ENCODE results near the gene ZNF831.

ZNF831 gene

DNA sequence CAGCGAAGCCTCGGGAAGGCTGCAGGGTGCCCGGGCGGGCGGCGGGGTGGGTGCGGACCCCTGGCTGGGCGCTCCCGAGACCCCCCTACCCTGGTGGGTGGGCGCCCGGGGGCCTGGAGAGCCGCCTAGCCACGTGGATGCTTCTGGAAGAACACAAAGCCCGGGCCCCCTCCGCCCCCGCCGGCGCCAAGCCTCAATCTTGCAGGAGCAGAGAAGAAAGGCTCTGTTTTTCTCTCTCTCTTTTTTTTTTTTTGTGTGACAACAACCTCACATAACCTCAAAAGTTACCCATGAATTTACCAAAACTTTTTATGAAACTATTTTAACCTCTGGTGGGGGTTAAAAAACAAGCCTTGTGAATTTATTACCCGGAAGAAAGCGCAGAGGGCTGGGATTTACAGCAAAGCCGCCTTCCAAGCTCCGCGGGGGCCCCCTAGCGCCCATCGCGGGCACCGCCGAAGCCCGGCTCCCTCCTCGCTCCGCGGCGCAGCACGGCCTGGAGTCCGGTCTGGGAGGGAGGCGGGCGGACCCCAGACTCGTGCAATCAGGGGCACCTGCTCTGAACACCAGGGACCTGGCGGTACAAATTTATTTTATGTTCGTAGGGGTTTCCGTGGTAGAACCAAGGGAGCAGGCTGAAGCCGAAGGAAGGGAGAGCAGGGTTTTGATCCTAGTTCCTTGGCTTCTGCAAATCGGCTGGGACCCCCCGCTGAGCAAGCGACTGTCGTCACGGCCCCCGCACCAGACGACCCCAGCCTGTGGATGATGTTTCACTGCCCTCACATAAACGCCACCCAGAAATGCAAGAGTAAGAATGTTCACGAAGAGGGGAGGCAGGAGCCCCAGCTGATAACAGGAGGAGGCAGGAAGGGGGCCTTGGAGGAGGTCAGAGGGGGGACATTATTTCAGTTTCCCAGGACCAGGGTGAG, 58.9 kb downstream of the ZNF831 start:
- no peaks in the 10 kb centered on the region for H3K27me3 Mint-ChIP-seq
- peak overlapping the region; percentile 90 for H3K27ac Mint-ChIP-seq
- H3K4me1 Mint-ChIP-seq = peaks cover 28% of the 10 kb centered on the region
- peak overlapping the region; percentile 88 for H3K4me3 Mint-ChIP-seq
- H3K36me3 Mint-ChIP-seq = peaks cover 7% of the 10 kb centered on the region
- no peaks in the 10 kb centered on the region for H3K9me3 Mint-ChIP-seq

DNA sequence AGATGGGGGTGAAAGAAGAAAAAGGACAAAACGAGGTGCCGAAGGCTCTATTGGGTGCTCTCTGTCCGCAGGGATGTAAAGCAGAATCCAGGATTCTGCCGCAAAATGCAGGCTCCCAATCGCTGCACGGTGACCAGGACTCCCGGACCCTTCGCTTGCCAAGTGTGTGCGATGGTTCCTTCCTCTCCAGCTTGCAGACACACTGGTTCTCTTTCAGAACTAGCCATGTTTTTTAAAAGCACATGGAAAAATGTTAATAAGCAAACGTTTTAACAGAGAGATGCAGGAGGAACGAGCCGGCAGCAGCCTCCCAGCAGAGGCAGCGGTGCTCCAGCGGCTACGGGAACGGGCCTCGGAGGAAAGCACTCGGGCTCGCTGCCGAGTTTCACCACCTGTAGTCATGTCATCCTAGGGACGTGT, 59.6 kb downstream of the ZNF831 start:
- no peaks in the 10 kb centered on the region for H3K9me3 Mint-ChIP-seq
- no peaks in the 10 kb centered on the region for H3K27me3 Mint-ChIP-seq
- H3K4me1 Mint-ChIP-seq = peaks cover 28% of the 10 kb centered on the region
- H3K36me3 Mint-ChIP-seq = peaks cover 5% of the 10 kb centered on the region
- no peak overlapping the region for H3K27ac Mint-ChIP-seq
- no peak overlapping the region for H3K4me3 Mint-ChIP-seq

DNA sequence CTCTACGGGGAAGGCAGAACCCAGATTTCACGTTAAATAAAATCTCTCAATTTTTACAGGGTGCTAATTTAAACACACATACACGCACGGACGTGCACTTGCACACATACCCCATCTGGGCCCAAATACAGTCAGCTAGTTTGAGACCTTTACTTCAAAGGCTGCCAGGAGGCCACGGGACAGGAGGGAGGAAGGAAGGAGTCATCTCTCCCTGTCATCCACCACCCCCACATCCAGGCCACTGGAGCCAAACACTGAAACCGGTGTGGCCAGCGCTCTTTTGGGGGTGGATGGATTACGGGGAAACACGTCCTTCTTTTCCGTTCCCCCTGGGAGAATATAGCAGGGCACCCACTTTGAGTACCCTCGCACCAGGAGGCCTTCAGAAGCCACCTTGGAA, 60.1 kb downstream of the ZNF831 start:
- H3K4me1 Mint-ChIP-seq = peaks cover 28% of the 10 kb centered on the region
- H3K4me3 Mint-ChIP-seq = no peak overlapping the region
- H3K9me3 Mint-ChIP-seq = no peaks in the 10 kb centered on the region
- H3K27ac Mint-ChIP-seq = no peak overlapping the region
- H3K36me3 Mint-ChIP-seq = peaks cover 9% of the 10 kb centered on the region
- no peaks in the 10 kb centered on the region for H3K27me3 Mint-ChIP-seq

DNA sequence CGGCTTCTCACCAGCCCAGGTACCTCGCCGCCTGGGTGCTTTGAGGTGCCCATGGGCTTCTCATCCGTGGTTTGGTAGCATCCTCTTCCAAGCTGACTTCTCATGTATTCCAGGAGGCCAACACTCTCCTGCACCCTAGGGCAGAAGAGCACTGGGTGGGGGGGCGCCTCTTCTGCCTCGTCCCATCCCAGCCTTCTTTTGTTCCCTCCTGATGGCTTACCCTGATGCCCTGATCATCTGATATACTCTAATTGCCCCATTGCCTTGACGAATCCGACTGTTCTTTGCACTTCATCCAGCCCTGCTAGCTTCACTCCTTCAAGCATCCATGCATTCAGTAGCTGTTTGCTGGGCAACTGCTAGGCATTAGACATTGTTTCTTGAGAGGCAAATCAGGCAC, 60.6 kb downstream of the ZNF831 start:
- H3K9me3 Mint-ChIP-seq = no peaks in the 10 kb centered on the region
- peak overlapping the region; percentile 66 for H3K27ac Mint-ChIP-seq
- H3K4me1 Mint-ChIP-seq = peaks cover 25% of the 10 kb centered on the region
- peaks cover 13% of the 10 kb centered on the region for H3K36me3 Mint-ChIP-seq
- H3K27me3 Mint-ChIP-seq = no peaks in the 10 kb centered on the region
- H3K4me3 Mint-ChIP-seq = no peak overlapping the region

DNA sequence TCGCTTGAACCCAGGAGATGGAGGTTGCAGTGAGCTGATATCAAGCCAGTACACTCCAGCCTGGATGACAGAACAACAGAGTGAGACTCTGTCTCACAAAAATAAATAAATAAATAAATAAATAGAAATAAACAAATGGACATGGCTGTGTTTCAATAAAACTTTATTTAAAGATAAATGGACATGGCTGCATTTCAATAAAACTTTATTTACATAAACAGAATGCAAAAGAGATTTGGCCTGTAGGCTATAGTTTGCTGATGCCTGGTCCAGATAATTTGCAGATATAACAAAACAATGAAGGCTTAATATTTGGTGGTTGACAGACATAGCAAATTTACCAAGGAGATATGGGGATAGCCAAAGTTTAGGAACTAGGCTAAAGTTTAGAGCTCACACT, 66.8 kb downstream of the ZNF831 start:
- H3K27me3 Mint-ChIP-seq = no peaks in the 10 kb centered on the region
- no peak overlapping the region for H3K4me3 Mint-ChIP-seq
- no peak overlapping the region for H3K27ac Mint-ChIP-seq
- H3K36me3 Mint-ChIP-seq = peaks cover 24% of the 10 kb centered on the region
- H3K9me3 Mint-ChIP-seq = no peaks in the 10 kb centered on the region
- peaks cover 11% of the 10 kb centered on the region for H3K4me1 Mint-ChIP-seq

DNA sequence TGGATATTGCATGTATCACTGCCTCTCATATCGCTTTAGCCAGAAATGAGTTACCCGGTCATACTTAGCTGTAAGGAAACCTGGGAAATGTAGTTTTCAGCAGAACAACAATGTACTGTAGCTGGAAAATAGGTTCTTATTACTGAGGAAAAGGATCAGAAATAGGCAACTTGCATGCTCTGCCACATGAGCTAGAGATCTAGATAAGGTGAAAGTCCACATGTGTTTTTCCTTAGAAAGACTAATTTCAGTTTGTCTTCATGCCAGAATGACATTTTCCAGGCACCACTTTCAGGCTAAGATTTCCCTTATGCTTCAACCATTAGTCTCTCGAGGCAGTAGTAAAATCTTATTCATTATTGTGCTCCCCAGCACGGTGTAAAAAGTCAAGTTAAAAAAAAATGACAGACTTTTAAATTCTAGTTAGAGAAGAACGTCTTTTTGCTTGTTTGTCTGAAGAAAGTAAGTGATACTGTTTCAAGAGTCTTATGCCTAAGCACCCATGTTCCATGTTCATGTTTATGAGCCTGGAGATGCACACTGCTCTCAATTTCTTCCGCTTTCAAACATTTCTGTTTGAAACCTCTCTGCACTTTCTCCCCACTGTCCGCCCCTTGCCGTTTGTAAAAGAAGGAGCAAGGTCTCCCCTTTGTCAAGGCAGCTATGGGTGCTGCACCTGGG, 67.6 kb downstream of the ZNF831 start:
- no peaks in the 10 kb centered on the region for H3K9me3 Mint-ChIP-seq
- peaks cover 23% of the 10 kb centered on the region for H3K36me3 Mint-ChIP-seq
- peak overlapping the region; percentile 12 for H3K27ac Mint-ChIP-seq
- H3K4me3 Mint-ChIP-seq = no peak overlapping the region
- peaks cover 18% of the 10 kb centered on the region for H3K4me1 Mint-ChIP-seq
- no peaks in the 10 kb centered on the region for H3K27me3 Mint-ChIP-seq

DNA sequence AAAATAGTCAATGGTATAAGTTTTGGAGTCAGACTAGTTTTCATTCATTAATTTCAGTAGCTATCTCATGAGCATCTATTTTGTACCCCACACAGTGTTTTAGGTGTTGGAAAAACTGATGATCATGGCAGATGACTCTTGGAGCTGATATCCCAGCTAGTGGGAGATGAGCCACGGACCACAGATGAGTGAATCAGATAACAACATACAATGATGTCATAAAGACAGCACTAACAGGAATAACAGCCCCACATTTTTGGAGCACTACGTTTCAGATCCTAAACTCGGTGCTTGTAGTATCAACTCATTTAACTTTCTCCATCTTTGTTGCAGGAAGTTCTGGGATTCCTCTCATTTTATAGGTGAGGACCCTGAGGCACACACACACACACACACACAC, 69.0 kb downstream of the ZNF831 start:
- Mint-ChIP-seq H3K27ac (no peak overlapping the region), H3K36me3 (peaks cover 19% of the 10 kb centered on the region), H3K4me1 (peaks cover 18% of the 10 kb centered on the region), H3K4me3 (no peak overlapping the region), H3K9me3 (no peaks in the 10 kb centered on the region), H3K27me3 (no peaks in the 10 kb centered on the region)

DNA sequence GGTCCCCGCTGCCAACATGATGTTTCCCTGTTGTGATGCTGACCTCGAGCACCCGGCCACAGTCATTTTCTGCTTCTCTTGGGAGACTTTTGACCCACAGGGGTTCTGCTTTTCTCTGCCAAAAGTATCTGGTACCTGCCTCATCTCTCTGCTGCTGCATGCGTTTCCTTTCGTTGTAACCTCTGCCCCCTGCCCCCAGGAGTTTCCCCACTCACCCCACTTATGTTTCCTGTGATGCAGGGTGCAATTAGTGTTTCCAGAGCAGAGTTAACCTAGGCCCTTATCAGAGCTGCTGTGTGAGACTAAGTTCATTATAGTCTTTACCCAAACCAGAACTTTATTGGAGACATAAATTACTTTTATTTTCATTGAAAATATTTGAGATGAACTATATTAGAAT, 71.6 kb downstream of the ZNF831 start:
- H3K9me3 Mint-ChIP-seq = no peaks in the 10 kb centered on the region
- H3K36me3 Mint-ChIP-seq = peaks cover 12% of the 10 kb centered on the region
- H3K4me3 Mint-ChIP-seq = no peak overlapping the region
- no peak overlapping the region for H3K27ac Mint-ChIP-seq
- peaks cover 18% of the 10 kb centered on the region for H3K4me1 Mint-ChIP-seq
- H3K27me3 Mint-ChIP-seq = no peaks in the 10 kb centered on the region

DNA sequence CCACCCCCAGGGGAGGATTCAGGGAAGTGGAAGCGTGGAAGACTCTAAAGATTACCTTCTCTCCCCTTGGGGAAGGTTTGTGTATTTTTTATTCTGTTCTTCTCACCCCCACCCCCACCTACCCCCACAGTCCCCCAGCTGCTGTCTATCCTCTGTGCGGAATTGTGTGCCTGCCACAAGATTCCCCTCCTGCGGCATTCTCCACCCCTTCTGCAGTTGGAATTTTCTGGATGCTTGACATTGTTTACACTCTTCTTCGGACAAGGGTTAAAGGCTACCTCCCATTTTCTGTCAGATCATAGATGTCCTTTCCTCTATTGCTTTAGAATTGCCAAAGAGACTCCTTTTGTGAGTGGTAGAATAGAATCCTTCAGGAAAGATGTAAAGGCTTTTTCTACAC, 76.4 kb downstream of the ZNF831 start:
- peaks cover 14% of the 10 kb centered on the region for H3K4me1 Mint-ChIP-seq
- H3K27ac Mint-ChIP-seq = no peak overlapping the region
- H3K4me3 Mint-ChIP-seq = no peak overlapping the region
- no peaks in the 10 kb centered on the region for H3K9me3 Mint-ChIP-seq
- H3K27me3 Mint-ChIP-seq = no peaks in the 10 kb centered on the region
- H3K36me3 Mint-ChIP-seq = peaks cover 16% of the 10 kb centered on the region

DNA sequence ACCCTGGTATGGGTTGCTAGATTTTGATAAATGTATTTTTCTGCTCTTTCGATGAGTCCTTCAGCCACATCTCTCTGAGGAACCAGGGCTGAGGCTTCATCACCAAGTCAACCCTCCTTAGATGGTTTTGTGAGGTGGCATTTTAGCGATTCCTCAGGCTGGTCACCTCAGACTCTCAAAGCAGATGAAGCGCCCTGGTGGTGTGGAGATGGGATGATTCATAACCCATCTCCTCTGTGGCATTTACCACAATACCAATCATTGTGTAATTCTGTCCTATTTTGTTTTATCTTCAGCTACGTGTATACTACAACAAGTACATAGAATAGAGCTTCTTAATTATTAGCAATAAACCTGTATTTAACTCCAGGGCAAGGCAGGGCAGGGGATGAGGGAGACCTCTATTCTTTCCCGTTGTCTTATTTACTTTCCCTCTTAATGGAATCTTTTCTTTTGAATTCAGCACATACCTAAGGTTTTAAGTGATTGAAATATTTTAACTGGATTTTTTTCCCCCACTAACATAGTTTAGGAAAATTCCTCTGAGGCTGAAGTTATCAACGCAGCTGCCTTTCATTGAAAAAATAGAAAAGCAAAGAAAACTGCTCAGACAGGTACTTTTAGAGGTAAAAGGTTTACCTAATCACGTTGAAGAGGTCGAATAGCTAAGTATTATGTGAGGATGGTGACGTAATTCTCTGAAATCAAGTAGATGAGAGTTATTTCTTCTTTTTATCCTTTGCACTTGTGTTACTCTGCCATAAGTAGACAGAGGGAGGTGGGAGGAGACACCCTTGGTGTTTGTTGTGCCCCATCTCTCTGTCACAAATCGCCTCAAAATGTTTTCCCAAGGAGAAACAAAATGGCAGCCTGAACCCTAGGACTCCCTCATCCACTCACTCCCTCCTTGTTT, 79.3 kb downstream of the ZNF831 start:
- Mint-ChIP-seq H3K4me3 (no peak overlapping the region), H3K9me3 (no peaks in the 10 kb centered on the region), H3K27me3 (no peaks in the 10 kb centered on the region), H3K4me1 (peaks cover 14% of the 10 kb centered on the region), H3K36me3 (peaks cover 23% of the 10 kb centered on the region), H3K27ac (no peak overlapping the region)

DNA sequence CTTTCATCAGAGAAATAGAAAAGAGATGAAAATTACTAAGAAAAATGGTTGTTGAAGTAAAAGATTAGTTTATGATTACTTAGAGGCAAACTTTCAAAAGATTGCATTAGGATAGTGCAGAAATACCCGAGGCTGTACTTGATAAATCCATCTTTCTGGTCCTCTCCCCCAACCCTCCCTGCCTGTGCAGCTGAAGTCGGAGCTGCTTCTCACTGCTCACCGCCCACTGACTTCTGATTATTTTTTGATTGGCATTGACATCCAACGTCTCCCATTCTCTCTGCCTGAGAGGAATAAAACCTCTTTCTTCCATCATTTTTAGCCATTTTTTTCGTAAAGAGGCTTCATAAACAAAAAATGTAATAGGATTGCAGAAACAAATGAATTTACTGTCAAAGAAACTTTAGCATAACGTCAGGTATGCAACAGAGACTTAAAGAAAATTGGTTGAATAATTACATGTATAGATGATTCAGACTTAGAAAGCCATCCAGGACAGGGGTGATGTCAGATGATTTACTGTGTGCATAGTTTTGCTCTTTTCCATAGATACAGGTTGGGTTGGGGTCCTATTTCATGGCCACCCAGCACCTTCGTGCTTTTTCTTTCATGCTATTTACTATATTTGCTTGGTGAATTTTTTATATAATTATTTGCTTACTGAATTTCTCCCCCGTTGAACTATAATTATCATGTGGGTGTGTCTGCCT, 83.2 kb downstream of the ZNF831 start:
- peaks cover 14% of the 10 kb centered on the region for H3K9me3 Mint-ChIP-seq
- peaks cover 42% of the 10 kb centered on the region for H3K4me1 Mint-ChIP-seq
- peak overlapping the region; percentile 62 for H3K27ac Mint-ChIP-seq
- H3K27me3 Mint-ChIP-seq = no peaks in the 10 kb centered on the region
- H3K36me3 Mint-ChIP-seq = peaks cover 42% of the 10 kb centered on the region
- H3K4me3 Mint-ChIP-seq = no peak overlapping the region

DNA sequence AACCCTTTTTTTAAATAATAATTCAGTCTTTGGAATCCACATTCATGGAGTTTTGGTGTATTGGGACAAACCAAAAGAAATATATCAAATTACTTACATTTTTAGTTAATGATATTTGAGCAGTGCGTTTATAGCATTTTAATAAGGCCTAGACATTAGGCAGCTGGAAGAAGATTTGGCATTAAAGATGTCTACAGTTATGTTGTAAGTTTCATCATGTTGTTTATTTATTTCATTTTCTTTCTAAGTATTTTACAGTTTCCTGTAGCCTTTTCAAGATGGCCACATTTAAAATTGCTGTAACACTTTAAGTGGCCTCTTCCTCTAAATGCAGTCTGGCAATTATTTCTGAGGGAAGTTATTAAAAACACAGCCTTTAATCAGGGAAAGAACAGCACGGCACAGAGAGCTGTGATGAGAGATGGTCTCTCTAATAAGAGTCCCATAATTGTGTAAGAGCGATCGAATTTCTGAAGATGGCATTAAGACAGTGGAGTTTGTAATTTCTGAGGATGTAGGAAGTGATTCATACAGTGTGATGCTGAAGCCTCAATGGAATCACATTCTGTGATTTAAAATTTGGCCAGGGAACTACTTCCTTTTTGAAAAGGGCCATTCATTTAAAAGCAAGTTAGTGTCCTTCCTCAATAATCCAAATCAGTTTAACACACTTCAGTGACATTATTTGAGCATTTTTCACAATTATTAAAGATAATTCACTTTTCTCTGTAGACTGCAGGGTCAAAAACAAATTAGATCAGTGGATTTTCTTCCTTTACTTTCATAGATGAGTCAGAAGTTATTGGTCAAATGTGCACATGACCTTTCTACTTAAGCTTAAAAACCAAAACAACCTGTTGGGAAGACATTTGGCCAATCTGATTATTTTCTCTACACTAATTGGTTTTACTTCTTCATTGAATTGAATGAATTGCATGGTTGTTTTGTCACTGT, 84.4 kb downstream of the ZNF831 start:
- peaks cover 50% of the 10 kb centered on the region for H3K4me1 Mint-ChIP-seq
- H3K36me3 Mint-ChIP-seq = peaks cover 40% of the 10 kb centered on the region
- H3K27ac Mint-ChIP-seq = peak overlapping the region; percentile 35
- H3K9me3 Mint-ChIP-seq = peaks cover 14% of the 10 kb centered on the region
- no peak overlapping the region for H3K4me3 Mint-ChIP-seq
- no peaks in the 10 kb centered on the region for H3K27me3 Mint-ChIP-seq

DNA sequence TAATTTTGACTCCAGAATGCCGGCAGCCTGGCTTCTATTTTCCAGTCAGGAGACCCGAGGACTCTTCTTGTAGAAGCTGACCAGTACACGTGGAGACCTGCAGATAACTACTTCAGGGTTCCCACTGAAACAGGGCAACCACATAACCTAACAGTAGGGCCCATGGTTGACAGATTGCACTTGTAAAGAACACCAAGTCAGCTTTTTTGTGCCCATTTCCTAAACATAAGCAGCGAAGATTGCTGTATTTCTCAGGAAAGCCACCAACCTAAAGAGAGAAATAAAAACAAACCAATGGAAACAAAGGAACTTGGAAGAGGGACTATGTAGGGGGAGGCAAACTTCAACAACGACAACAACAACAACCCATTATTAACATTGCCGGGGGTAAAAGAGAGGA, 86.7 kb downstream of the ZNF831 start:
- Mint-ChIP-seq H3K9me3 (peaks cover 14% of the 10 kb centered on the region), H3K36me3 (peaks cover 39% of the 10 kb centered on the region), H3K4me1 (peaks cover 72% of the 10 kb centered on the region), H3K27me3 (no peaks in the 10 kb centered on the region), H3K27ac (peak overlapping the region; percentile 73), H3K4me3 (no peak overlapping the region)

DNA sequence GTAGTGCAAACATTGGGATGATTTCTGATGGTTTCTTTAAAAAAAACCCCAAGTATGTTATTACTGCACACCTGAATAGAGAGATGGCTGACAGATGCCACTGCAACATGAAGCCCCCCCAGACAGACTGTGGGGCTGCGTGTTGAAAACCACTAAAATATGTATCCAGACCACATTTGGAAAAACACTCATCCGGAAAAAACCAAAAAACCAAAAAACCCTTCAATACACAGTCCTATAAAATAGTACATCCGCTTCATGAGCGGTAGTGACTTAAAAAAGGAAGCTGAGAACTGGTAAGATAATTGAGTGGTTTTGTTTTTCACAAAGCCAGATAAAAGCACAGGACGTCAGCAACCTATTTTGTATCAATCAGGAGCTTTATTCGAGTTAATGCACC, 89.7 kb downstream of the ZNF831 start:
- Mint-ChIP-seq H3K9me3 (peaks cover 14% of the 10 kb centered on the region), H3K4me3 (peak overlapping the region; percentile 36), H3K36me3 (peaks cover 32% of the 10 kb centered on the region), H3K4me1 (peaks cover 73% of the 10 kb centered on the region), H3K27me3 (no peaks in the 10 kb centered on the region), H3K27ac (peak overlapping the region; percentile 97)
